ENCODE results near the gene RIN3.

RIN3 gene

GRCh38 chr14:92486881-92487280 lies 26.7 kb upstream of the RIN3 start:
- no peak for DNase-seq

DNA sequence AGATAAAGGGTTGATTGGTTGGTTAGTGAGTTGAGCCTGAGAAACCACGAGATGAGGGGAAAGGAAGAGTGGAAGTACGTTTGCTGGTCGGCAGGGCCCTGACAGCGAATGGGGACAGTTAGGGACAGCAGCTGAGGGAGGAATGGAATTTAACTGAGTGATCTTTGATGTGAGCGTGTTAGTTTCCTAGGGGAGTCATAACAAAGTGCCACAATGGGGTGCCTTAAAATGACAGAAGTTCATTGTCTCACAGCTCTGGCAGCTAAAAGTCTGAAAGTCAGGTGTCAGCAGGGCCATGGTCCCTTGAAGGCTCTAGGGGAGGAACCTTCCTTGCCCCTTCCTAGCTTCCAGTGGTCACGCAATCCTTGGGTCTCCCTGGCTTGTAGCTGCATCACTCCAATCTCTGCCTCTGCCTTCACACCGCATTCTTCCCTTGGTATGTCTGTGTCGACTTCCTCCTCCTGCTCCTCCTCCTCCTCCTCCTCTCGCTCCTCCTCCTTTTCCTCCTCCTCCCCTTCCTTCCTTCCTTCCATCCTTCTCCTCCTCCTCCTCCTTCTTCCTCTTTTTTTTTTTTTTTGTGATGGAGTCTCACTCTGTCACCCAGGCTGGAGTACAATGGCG lies 26.0 kb upstream of the RIN3 start:
- DNase-seq: no peak

DNA sequence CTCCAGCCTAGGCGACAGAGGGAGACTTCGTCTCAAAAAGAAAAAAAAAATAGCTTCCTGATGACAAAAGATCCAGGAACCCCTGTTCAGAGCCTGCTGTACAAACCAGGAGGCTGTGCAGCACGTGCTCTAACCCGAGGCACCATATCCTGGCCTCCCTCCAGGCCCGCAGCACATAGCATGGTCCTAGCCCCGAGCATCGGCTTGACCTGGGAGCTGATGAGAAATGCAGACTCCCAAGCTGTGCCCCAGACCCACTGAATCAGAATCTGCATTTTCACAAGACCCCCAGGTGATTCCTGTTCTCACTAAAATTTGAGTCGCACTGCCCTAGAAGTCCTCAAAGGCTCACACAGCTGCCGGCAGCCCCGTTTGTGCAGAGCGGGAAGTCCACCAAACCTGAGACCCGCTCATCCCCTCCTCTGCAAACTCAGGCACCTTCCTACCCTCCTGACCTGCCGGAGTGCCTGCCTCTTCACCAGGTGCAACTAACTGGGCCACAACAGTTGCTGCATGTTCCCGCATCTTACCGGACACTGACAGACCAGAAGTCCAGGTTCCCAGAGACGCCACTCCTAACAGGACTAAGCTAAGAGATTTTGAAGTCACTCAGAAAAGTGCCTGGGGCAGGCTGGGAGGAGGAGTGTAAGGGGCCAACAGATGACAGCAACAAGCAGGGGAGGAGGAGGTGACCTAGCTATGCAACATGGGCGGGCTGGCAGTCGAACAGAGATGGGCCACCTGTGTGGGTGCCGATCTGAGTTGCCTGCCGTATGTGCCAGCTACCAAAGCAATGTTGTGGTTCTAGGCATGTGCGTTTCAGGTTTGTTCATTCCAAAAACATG lies 24.0 kb upstream of the RIN3 start:
- DNase-seq: no peak

- no peak for DNase-seq
These were observed 23.2 kb upstream of the RIN3 start for GRCh38 chr14:92490239-92490959.

- DNase-seq: no peak
These were observed 21.8 kb upstream of the RIN3 start for GRCh38 chr14:92491782-92492181.

GRCh38 chr14:92492258-92492657 lies 21.3 kb upstream of the RIN3 start:
- DNase-seq: no peak

DNA sequence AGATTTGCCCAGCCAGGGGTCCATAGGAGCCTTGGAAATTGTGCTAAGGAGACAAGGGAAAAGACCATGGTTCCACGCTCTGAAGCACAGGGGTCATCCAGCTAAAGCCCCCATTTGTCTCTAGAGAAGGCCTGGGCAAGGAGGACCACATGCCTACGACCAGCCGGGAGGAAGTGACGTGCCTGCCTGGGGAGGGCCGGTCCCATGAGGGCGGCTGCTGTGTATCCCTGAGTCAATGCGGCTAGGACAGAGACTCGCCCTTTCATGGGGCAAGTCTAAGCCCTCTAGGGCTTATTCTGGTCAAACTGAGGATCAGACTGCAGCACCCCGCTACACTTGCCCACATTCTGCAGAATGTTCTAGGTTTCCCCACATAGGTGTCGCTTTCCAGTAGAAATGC lies 20.6 kb upstream of the RIN3 start:
- no peak for DNase-seq

DNA sequence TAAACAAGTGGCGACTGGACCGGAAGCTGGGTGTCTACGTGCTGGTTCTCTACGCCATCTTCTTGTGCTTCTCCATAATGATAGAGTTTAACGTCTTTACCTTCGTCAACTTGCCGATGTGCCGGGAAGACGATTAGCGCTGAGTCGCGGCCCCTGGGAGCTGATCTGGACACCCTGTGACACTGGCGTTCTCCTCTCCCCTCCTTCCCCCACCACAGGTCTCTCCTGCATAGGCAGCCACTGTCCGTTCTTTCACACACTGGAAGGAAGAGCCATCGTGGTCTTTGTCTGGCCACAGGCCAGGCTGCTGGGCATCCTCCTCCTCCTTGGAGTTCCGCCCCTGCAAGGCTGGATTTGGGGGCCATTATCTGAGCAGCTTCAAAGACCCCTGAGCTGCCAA lies 20.1 kb upstream of the RIN3 start:
- no peak for DNase-seq

DNA sequence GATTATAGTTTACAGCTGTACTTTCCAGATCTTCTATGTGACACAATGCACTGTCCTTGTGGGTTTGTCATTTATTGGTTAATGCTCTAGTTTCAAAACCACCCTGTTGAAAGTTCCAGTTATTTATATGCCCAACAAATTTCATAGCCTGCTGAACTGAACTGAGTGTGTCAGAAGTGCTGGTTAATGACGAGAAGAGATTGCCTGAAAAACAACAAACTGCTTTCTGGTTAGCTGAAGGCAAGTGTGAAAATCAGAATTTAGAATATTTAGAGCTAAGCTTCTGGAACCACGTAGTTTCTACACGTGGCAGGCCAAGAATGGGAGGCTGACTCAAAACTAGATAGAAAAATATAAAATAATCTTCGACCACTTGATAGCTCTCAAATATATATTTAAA lies 19.1 kb upstream of the RIN3 start:
- DNase-seq: no peak

GRCh38 chr14:92495027-92495426 lies 18.6 kb upstream of the RIN3 start:
- no peak for DNase-seq

DNA sequence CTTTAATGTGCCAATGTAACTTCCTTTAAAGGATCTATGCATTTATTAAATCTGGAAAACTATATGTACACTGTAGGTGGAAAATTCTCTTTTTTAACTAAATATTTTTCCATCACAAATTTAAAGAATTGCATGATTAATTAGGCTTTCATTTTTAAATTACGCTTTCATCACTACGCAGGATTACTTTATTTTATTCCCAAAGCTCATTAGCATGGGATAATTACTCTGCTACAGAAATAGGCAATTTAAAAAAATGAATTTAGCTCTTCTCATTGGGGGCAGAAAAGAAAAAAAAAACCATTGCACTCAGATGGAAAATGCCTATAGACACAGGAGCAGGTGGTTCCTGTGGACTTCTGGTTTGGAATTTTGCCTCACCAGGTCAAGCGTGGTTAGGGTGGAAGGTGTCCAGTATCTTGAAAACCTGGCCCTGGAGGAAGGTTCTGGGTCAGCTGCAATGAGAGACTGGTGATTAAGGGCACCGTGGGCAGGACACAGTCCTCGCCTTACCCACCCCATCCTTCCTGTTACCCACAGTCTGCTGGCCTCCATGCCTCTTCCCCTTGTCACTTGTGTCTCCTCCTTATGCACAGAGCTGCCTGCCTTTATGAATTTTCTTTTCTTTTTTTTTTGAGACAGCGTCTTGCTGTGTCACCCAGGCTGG lies 17.3 kb upstream of the RIN3 start:
- DNase-seq: no peak

- DNase-seq: no peak
These were observed 16.2 kb upstream of the RIN3 start for GRCh38 chr14:92497391-92497790.

GRCh38 chr14:92499234-92499633 lies 14.3 kb upstream of the RIN3 start:
- DNase-seq: no peak

DNA sequence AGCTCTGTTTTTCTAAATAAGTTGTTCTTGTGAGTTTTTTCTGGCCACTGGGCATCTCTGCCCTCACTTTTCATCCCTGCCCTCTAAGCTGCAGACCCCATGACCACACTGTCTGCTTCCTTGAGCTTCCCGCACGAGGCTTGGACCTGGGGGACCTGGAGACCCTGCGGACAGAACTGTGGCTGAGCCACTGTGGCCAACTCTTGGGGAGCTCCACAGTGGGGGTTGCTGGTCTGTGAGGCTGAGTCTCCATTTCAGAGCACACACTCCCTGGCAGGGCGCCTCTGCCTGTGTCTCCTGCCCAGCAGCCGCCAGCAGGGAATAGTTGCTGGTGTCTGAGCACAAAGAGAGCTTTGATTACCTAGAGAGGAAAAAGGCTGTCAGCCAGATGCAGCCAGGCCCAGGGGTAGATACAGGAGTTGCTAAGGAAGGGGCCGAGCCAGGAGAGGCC lies 13.1 kb upstream of the RIN3 start:
- no peak for DNase-seq

DNA sequence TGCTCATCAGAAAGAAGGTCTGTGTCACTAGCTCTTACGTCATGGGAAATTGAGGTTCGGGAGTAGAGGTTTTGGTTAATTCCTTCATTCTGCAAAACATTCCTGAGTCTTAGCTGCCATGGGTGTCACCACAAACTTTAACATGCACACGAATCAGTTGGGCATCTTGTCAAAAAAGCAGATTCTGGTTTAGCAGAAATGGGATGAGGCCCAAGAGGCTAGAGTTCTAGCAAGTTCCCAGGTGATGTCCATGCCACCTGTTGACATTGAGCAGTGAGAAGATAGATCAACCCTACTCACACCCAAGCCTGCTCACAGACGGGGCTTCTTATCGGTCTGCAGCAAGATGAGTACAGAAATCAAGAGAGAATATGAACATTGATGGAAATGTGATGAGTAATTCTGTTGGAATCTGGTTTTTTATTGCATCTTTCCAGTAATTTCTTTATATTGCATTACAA lies 11.7 kb upstream of the RIN3 start:
- DNase-seq: no peak

- no peak for DNase-seq
These were observed 10.9 kb upstream of the RIN3 start for GRCh38 chr14:92502541-92503286.

GRCh38 chr14:92503756-92504491 lies 9.7 kb upstream of the RIN3 start:
- no peak for DNase-seq

- no peak for DNase-seq
These were observed 7.8 kb upstream of the RIN3 start for GRCh38 chr14:92505826-92506225.

- no peak for DNase-seq
These were observed 7.3 kb upstream of the RIN3 start for GRCh38 chr14:92506231-92506630.

GRCh38 chr14:92507174-92507768 lies 6.3 kb upstream of the RIN3 start:
- no peak for DNase-seq

DNA sequence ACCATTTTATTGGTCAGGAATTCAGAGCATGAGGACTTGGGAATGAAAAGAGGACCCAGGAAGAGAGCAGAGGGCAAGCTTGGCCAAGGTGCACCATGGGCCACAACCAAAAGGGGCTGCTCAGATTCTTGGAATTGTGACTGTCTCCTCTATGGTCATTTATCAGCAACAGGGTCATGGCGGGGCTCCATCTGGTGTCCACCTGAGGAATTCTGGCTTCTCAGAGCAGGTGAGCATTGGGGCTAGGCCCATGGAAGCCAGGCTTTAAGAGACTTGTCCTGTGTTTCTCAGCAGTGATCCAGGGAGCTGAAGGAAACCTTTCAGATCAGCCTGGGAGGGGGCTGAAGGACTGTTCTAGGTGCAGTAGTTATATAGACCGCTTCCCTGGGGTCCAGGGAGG lies 2.6 kb upstream of the RIN3 start:
- no peak for DNase-seq
